ENCODE data around the gene ZNF888. TPM values are rescaled to one million over a fixed set of nuclear protein-coding genes. Genes with fewer than 3 reads are reported as not detected.
A peak's percentile ranks its signal among the peaks of the same experiment; 100 is the strongest.

The ZNF888 gene
- 6.0 and 10.5 TPM in 2 replicates for total RNA-seq (2014; rRNA removed; shearing (Covaris generic); ENCODE audit: low replicate concordance)

GRCh38 chr19:52922841-52923777, at the start of gene ZNF888:
Gene ZNF888, minus strand, starts transcription at chr19:52923428. Its CDS starts 5,555 bp downstream, at chr19:52917873.
- peak within 1 kb of the TSS; percentile 60 for H3K27ac ChIP-seq (ENCODE audit: low read length)
- peak within 1 kb of the TSS; percentile 73 for H3K4me3 ChIP-seq (ENCODE audit: low read length)
- peaks cover 22% of the 10 kb centered on the region for H3K4me1 ChIP-seq (ENCODE audit: low read length)
- H3K9me3 ChIP-seq (ENCODE audit: low read length): no peaks in the 10 kb centered on the region
- H3K79me2 ChIP-seq (ENCODE audit: low read length): peaks cover 32% of the 10 kb centered on the region
- peak within 1 kb of the TSS; percentile 77 for H3K4me2 ChIP-seq (ENCODE audit: low read depth, low read length, poor library complexity, severe bottlenecking)
- H3K9me2 ChIP-seq (replicated peaks; ENCODE audit: insufficient read depth, low read length): no peaks in the 10 kb centered on the region
- H3K36me3 ChIP-seq (ENCODE audit: insufficient read depth, low read length): peaks cover under 1% of the 10 kb centered on the region; the same call in 1 of the 2 replicates
- peak within 1 kb of the TSS; percentile 85; the same call in 1 of the 2 replicates for H2AFZ ChIP-seq (ENCODE audit: low read length)
- no peaks in the 10 kb centered on the region for H4K20me1 ChIP-seq (ENCODE audit: insufficient read depth, low read depth, low read length)
- H3K9ac ChIP-seq (ENCODE audit: low read length): peak within 1 kb of the TSS; percentile 84
- no peaks in the 10 kb centered on the region for H3K27me3 ChIP-seq (ENCODE audit: low read length)
- peak; percentile 97 for DNase-seq

- Histone ChIP-seq H3K36me3 (ENCODE audit: insufficient read depth, low read length) (peaks cover 4% of the 10 kb centered on the region; the same call in 1 of the 2 replicates), H2AFZ (ENCODE audit: low read length) (no peak overlapping the region), H3K27me3 (ENCODE audit: low read length) (0 out of 2 replicates have a peak, but pooled peaks cover 6% of the 10 kb centered on the region), H3K79me2 (ENCODE audit: low read length) (no peaks in the 10 kb centered on the region), H4K20me1 (ENCODE audit: insufficient read depth, low read depth, low read length) (no peaks in the 10 kb centered on the region), H3K9me2 (replicated peaks; ENCODE audit: insufficient read depth, low read length) (no peaks in the 10 kb centered on the region), H3K4me1 (ENCODE audit: low read length) (peaks cover 7% of the 10 kb centered on the region), H3K27ac (ENCODE audit: low read length) (no peak overlapping the region), H3K4me2 (ENCODE audit: low read depth, low read length, poor library complexity, severe bottlenecking) (no peak overlapping the region), H3K9ac (ENCODE audit: low read length) (no peak overlapping the region), H3K4me3 (ENCODE audit: low read length) (no peak overlapping the region), H3K9me3 (ENCODE audit: low read length) (peaks cover 27% of the 10 kb centered on the region)
- no peak for DNase-seq
Observed at GRCh38 chr19:52967772-52968171, 44.5 kb upstream of the ZNF888 start.

- no peak overlapping the region for H3K27ac ChIP-seq (ENCODE audit: low read length)
- peaks cover 17% of the 10 kb centered on the region for H3K4me1 ChIP-seq (ENCODE audit: low read length)
- H3K36me3 ChIP-seq (ENCODE audit: insufficient read depth, low read length): peaks cover 33% of the 10 kb centered on the region
- no peaks in the 10 kb centered on the region for H4K20me1 ChIP-seq (ENCODE audit: insufficient read depth, low read depth, low read length)
- peaks cover 31% of the 10 kb centered on the region for H3K9me3 ChIP-seq (ENCODE audit: low read length)
- H3K9me2 ChIP-seq (replicated peaks; ENCODE audit: insufficient read depth, low read length): no peaks in the 10 kb centered on the region
- no peak for DNase-seq
- H2AFZ ChIP-seq (ENCODE audit: low read length): peak overlapping the region; percentile 86
- H3K9ac ChIP-seq (ENCODE audit: low read length): peak overlapping the region; percentile 65
- peak overlapping the region; percentile 88 for H3K4me2 ChIP-seq (ENCODE audit: low read depth, low read length, poor library complexity, severe bottlenecking)
- H3K4me3 ChIP-seq (ENCODE audit: low read length): peak overlapping the region; percentile 88
- peaks cover 44% of the 10 kb centered on the region for H3K79me2 ChIP-seq (ENCODE audit: low read length)
- H3K27me3 ChIP-seq (ENCODE audit: low read length): 0 out of 2 replicates have a peak, but pooled peaks cover 6% of the 10 kb centered on the region
Observed at GRCh38 chr19:52963247-52963618, 40.0 kb upstream of the ZNF888 start.

GRCh38 chr19:52962394-52963246, 39.4 kb upstream of the ZNF888 start, which contains the start of gene ZNF816:
Gene ZNF816, minus strand, starts transcription at chr19:52962881. Its CDS starts 6,792 bp downstream, at chr19:52956089.
- Histone ChIP-seq H3K36me3 (ENCODE audit: insufficient read depth, low read length) (peaks cover 36% of the 10 kb centered on the region), H3K4me3 (ENCODE audit: low read length) (peak within 1 kb of the TSS; percentile 88), H3K9me3 (ENCODE audit: low read length) (peaks cover 31% of the 10 kb centered on the region), H4K20me1 (ENCODE audit: insufficient read depth, low read depth, low read length) (no peaks in the 10 kb centered on the region), H3K9me2 (replicated peaks; ENCODE audit: insufficient read depth, low read length) (no peaks in the 10 kb centered on the region), H2AFZ (ENCODE audit: low read length) (peak within 1 kb of the TSS; percentile 86), H3K4me2 (ENCODE audit: low read depth, low read length, poor library complexity, severe bottlenecking) (peak within 1 kb of the TSS; percentile 88), H3K9ac (ENCODE audit: low read length) (peak within 1 kb of the TSS; percentile 88), H3K79me2 (ENCODE audit: low read length) (peaks cover 50% of the 10 kb centered on the region), H3K27ac (ENCODE audit: low read length) (peak within 1 kb of the TSS; percentile 34; the same call in 1 of the 2 replicates), H3K4me1 (ENCODE audit: low read length) (peaks cover 17% of the 10 kb centered on the region), H3K27me3 (ENCODE audit: low read length) (0 out of 2 replicates have a peak, but pooled peaks cover under 1% of the 10 kb centered on the region)
- DNase-seq: peak; percentile 100

GRCh38 chr19:52961981-52962380, 38.8 kb upstream of the ZNF888 start:
- peaks cover 31% of the 10 kb centered on the region for H3K9me3 ChIP-seq (ENCODE audit: low read length)
- peaks cover 56% of the 10 kb centered on the region for H3K79me2 ChIP-seq (ENCODE audit: low read length)
- H3K27ac ChIP-seq (ENCODE audit: low read length): peak overlapping the region; percentile 34; the same call in 1 of the 2 replicates
- H3K4me1 ChIP-seq (ENCODE audit: low read length): peaks cover 17% of the 10 kb centered on the region
- peak overlapping the region; percentile 84; the same call in 1 of the 2 replicates for H2AFZ ChIP-seq (ENCODE audit: low read length)
- peaks cover 41% of the 10 kb centered on the region for H3K36me3 ChIP-seq (ENCODE audit: insufficient read depth, low read length)
- H3K27me3 ChIP-seq (ENCODE audit: low read length): no peaks in the 10 kb centered on the region
- H3K9ac ChIP-seq (ENCODE audit: low read length): peak overlapping the region; percentile 88
- H3K4me2 ChIP-seq (ENCODE audit: low read depth, low read length, poor library complexity, severe bottlenecking): peak overlapping the region; percentile 88
- H3K9me2 ChIP-seq (replicated peaks; ENCODE audit: insufficient read depth, low read length): no peaks in the 10 kb centered on the region
- no peak for DNase-seq
- no peaks in the 10 kb centered on the region for H4K20me1 ChIP-seq (ENCODE audit: insufficient read depth, low read depth, low read length)
- peak overlapping the region; percentile 88 for H3K4me3 ChIP-seq (ENCODE audit: low read length)

GRCh38 chr19:52959613-52960295, 36.5 kb upstream of the ZNF888 start:
- Histone ChIP-seq H3K9me2 (replicated peaks; ENCODE audit: insufficient read depth, low read length) (no peaks in the 10 kb centered on the region), H3K4me3 (ENCODE audit: low read length) (no peak overlapping the region), H3K9ac (ENCODE audit: low read length) (no peak overlapping the region), H3K4me2 (ENCODE audit: low read depth, low read length, poor library complexity, severe bottlenecking) (no peak overlapping the region), H3K36me3 (ENCODE audit: insufficient read depth, low read length) (peaks cover 63% of the 10 kb centered on the region), H3K9me3 (ENCODE audit: low read length) (peaks cover 32% of the 10 kb centered on the region), H2AFZ (ENCODE audit: low read length) (no peak overlapping the region), H3K27ac (ENCODE audit: low read length) (no peak overlapping the region), H3K4me1 (ENCODE audit: low read length) (peaks cover 17% of the 10 kb centered on the region), H4K20me1 (ENCODE audit: insufficient read depth, low read depth, low read length) (no peaks in the 10 kb centered on the region), H3K79me2 (ENCODE audit: low read length) (peaks cover 61% of the 10 kb centered on the region), H3K27me3 (ENCODE audit: low read length) (no peaks in the 10 kb centered on the region)
- DNase-seq: no peak

- Histone ChIP-seq H3K4me1 (ENCODE audit: low read length) (peaks cover 10% of the 10 kb centered on the region), H3K27me3 (ENCODE audit: low read length) (no peaks in the 10 kb centered on the region), H3K27ac (ENCODE audit: low read length) (no peak overlapping the region), H3K79me2 (ENCODE audit: low read length) (peaks cover 67% of the 10 kb centered on the region), H3K36me3 (ENCODE audit: insufficient read depth, low read length) (peaks cover 81% of the 10 kb centered on the region), H3K9me3 (ENCODE audit: low read length) (peaks cover 40% of the 10 kb centered on the region), H3K9ac (ENCODE audit: low read length) (no peak overlapping the region), H2AFZ (ENCODE audit: low read length) (no peak overlapping the region), H3K9me2 (replicated peaks; ENCODE audit: insufficient read depth, low read length) (no peaks in the 10 kb centered on the region), H4K20me1 (ENCODE audit: insufficient read depth, low read depth, low read length) (no peaks in the 10 kb centered on the region), H3K4me3 (ENCODE audit: low read length) (no peak overlapping the region), H3K4me2 (ENCODE audit: low read depth, low read length, poor library complexity, severe bottlenecking) (no peak overlapping the region)
- DNase-seq: no peak
Observed at GRCh38 chr19:52957591-52957990, 34.4 kb upstream of the ZNF888 start.
